GM21390 (cell line): ENCODE results near the gene NLRP9.

ENCODE experiments used
- ATAC-seq: cut with Tn5 transposase; IDR thresholded peaks from one replicate; pipeline ENCODE4 v1.9.1; 2021; ENCODE audit not compliant: unreplicated experiment

Gene NLRP9

DNA sequence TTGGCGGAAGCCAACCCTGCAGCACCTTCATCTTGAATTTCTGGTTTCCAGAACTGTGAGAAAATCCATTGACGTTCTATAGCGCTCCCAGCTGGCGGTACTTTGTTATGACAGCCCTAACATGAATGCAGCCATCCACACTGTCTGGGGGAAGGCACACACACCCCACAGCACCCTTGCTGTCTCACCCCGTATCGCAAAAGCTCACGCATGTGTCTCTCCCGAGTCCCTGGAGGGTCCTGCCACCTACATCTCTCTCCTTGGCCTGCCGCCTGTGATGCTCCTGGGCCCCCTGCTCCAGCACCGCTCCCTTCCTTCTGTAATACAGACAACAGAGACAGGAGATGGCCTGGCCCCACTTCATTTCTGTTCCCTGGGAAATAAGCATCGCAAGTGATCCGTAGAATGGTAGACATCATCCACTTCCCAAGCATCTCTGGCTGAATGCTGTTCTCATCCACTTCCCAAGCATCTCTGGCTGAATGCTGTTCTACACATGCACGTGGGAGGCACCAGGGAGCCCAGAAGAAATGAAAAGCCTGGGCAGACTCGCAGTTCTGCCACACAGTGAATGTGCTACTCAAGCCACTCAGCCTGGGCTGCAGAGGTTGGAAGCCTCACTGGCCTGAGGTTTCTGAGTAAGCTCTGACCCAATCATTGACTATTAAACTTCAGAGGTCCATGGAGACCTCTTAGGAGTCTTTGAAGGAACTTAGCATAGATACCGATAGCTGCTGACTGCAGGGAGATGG is 33.5 kb downstream of the NLRP9 start:
- ATAC-seq: no peak

- no peak for ATAC-seq
Observed at GRCh38 chr19:55703790-55704215, 34.4 kb downstream of the NLRP9 start.

- ATAC-seq: no peak
Observed at GRCh38 chr19:55702131-55702627, 36.0 kb downstream of the NLRP9 start.

- ATAC-seq: no peak
Observed at GRCh38 chr19:55700813-55701212, 37.4 kb downstream of the NLRP9 start.

GRCh38 chr19:55699221-55699620 is 39.0 kb downstream of the NLRP9 start:
- no peak for ATAC-seq

DNA sequence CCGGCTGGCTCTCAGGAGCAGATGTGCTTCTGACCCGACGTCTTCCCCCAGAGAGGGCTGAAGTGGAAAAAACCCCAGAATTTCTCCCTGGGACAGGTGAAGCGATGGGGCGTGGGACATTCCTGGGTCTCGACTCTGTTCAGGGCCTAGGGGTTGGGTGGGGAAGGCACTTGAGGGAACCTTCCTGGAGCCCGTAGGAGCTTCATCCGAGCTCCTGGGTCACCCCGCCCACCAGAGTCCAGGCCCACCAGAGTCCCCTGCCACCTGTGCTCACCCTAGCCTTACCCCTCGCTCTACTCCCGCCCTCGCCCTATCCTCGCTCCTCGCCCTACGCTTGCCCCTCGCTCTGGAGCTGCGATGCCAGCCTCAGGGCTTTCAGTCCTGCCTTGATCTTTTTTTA is 39.9 kb downstream of the NLRP9 start:
- no peak for ATAC-seq

DNA sequence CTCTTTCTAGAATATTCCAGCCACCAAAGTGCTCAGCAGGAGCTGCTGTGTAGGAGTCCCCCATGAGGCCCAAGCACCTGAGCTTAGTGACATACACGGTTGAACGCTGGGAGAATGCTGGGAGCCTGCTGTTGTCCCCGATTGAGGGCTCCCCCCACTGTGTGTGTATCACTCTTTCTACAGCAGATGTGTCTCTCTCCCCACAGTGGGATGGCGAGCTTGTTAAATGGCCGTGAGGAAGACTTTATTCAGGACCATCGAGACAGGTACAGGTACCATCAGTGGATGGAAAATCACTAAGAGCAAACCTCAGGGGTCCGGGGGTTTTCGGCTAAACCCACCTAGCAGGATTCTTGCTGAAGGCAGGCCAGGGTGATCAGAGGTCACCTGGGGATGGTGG is 40.5 kb downstream of the NLRP9 start:
- ATAC-seq: no peak

GRCh38 chr19:55697069-55697440 is 41.1 kb downstream of the NLRP9 start:
- ATAC-seq: no peak

DNA sequence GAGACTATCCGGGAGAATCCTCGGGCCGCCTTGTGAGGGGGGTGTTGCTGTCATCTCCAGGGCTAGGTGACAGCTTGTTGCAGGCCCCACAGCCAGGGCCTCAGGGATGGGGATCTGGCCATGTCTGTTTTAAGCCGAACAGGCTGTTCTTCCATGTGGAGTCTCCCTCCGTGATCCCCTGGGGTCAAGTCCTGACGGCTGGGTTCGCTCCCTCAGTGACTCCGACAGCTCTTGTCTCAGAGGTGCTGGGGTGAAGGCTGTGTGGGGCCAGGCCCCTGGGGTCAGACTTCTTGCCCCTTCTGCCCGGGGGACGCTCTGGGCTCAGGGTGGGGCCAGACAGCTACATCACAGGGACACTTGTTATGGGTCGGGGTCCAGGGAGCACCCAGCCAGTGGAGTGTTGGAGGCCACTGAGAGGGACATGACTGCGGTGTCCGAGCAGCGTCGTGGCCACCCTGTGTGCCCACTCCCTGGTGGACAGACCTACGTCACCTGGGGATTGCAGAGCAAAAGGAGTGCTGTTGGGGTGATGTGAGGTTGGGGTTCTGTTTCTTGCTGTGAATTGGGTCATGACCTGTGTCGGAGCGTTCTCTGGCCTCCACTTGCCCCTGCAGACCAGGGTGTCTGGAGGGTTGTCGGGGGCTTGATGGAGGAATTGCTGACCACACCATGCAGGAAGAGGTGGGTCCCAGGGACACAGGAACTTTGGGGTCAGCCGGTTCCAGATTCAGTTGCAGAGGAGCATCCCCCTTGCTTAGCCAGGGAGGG is 41.7 kb downstream of the NLRP9 start:
- ATAC-seq: no peak

- no peak for ATAC-seq
Observed at GRCh38 chr19:55695511-55696290, 42.5 kb downstream of the NLRP9 start.

GRCh38 chr19:55694656-55695491 is 43.3 kb downstream of the NLRP9 start:
- ATAC-seq: no peak

- ATAC-seq: no peak
Observed at GRCh38 chr19:55694241-55694655, 44.0 kb downstream of the NLRP9 start.

GRCh38 chr19:55693336-55693974 is 44.7 kb downstream of the NLRP9 start:
- no peak for ATAC-seq

GRCh38 chr19:55692681-55693081 is 45.5 kb downstream of the NLRP9 start:
- no peak for ATAC-seq

GRCh38 chr19:55691561-55692481 is 46.4 kb downstream of the NLRP9 start:
- ATAC-seq: no peak

DNA sequence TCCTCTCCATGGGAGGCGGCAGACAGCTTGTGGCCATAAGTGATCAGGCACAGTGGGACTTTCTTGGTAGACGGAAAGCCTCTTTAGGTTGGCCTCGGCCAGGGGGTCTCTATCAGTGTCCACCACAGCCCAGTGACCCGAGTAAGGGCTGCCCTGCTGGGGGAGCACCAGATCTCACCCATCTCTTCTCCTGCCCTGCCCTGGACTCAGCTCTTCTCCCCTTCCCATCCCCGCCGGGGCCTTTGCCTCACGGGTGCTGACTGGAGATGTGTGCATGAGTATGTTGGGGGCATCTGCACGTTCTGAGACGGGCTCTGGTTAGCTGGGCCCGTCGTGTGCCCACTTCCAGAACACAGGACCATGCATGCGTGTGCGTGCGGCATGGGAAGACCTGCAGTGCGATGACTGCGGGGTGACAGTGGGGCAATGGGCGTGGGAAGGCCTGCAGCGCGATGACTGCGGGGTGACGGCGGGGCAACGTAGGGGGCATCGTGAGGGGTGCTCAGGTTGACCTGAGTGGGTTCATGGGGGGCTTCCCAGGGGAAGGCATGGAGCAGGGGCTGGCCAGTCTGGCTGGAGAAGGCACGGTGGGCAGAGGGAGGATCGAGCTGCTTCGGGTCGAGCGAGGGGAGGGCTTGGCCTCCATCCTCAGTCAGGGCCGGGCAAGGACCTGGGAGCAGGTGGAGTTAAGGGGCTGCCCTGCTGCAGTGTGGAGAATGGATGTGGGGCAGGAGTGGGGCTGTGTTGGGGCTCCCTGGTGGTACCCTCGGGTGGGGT is 47.2 kb downstream of the NLRP9 start:
- no peak for ATAC-seq

DNA sequence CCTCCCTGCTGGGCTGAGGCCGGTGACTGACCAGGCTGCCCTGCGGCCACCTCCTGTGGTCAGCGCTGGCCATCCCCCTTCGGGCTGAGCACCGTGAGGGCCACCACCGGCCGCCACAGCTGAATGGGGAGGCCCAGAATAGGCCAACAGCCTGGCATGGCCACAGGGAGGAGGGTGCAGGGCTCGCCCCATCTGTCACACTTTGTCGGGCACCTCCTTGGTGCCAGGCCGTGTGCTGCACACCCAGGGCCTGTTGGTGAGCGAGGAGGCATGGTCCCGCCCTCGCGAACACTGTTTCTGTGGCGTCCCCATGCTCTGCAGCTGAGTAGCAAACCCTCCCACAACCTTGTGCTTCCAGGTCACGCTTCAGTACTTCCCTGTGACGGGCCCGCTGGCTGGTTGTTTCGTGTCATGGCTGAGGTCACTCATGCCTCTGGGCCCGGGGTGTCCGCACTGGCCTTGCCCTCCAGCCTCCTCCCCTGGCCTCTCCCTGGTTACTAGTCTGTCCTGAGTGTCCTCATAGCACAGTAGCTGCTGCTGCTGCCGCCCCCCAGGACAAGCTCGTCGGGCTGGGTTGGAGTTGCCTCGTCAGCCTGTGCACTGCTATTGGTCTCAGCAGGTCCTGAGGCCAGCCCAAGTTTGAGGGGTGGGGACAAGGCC is 48.0 kb downstream of the NLRP9 start:
- no peak for ATAC-seq
